MM.1S (cell line): Measurements from ENCODE around the gene DOK6.

ENCODE experiments used
- DNase-seq: peaks from one replicate; pipeline ENCODE4 v3.0.0-alpha.2; 2015
- H2AFZ ChIP-seq: fragments of 300-600 bp; sonication (generic); 2 replicates; pipeline ENCODE4 v1.6.0; 2016; ENCODE audit warnings: antibody characterized with exemption, low read length
- H3F3A ChIP-seq: fragments of 300-600 bp; sonication (generic); 2 replicates; pipeline ENCODE4 v1.6.1; 2016; ENCODE audit warnings: mild to moderate bottlenecking, antibody characterized with exemption, low read length, moderate library complexity, mixed read lengths; ENCODE audit not compliant: insufficient read depth
- H3K27ac ChIP-seq: fragments of 300-600 bp; sonication (generic); 2 replicates; pipeline ENCODE4 v1.5.1; 2016; ENCODE audit warnings: mild to moderate bottlenecking, low read length
- H3K27me3 ChIP-seq: fragments of 300-600 bp; sonication (generic); replicated peaks from 2 replicates; pipeline ENCODE4 v1.6.0; 2016; ENCODE audit warnings: low read length; ENCODE audit not compliant: insufficient read depth
- H3K36me3 ChIP-seq: fragments of 300-600 bp; sonication (generic); replicated peaks from 2 replicates; pipeline ENCODE4 v1.6.1; 2016; ENCODE audit warnings: mild to moderate bottlenecking, low read length, mixed read lengths; ENCODE audit not compliant: insufficient read depth
- H3K4me1 ChIP-seq: fragments of 300-600 bp; sonication (generic); 2 replicates; pipeline ENCODE4 v1.6.1; 2016; ENCODE audit warnings: low read length, mixed read lengths
- H3K4me2 ChIP-seq: fragments of 300-600 bp; sonication (generic); 2 replicates; pipeline ENCODE4 v1.6.0; 2016; ENCODE audit warnings: low read depth, low read length
- H3K4me3 ChIP-seq: fragments of 300-600 bp; sonication (generic); 2 replicates; pipeline ENCODE4 v1.5.1; 2016; ENCODE audit warnings: low read length, mixed read lengths
- H3K79me2 ChIP-seq: fragments of 300-600 bp; sonication (generic); 2 replicates; pipeline ENCODE4 v1.6.1; 2016; ENCODE audit warnings: mixed run types, low read length, mixed read lengths
- H3K9ac ChIP-seq: fragments of 300-600 bp; sonication (generic); 2 replicates; pipeline ENCODE4 v1.6.1; 2016; ENCODE audit warnings: low read length, mixed read lengths
- H3K9me2 ChIP-seq: fragments of 300-600 bp; sonication (generic); replicated peaks from 2 replicates; pipeline ENCODE4 v1.6.1; 2016; ENCODE audit warnings: mild to moderate bottlenecking, low read length, mixed read lengths; ENCODE audit not compliant: insufficient read depth
- H3K9me3 ChIP-seq: fragments of 300-600 bp; sonication (generic); replicated peaks from 2 replicates; pipeline ENCODE4 v1.6.1; 2016; ENCODE audit warnings: mild to moderate bottlenecking, low read length, mixed read lengths; ENCODE audit not compliant: insufficient read depth
- H4K20me1 ChIP-seq: fragments of 300-600 bp; sonication (generic); 2 replicates; pipeline ENCODE4 v1.6.1; 2016; ENCODE audit warnings: mild to moderate bottlenecking, low read length, moderate library complexity, mixed read lengths; ENCODE audit not compliant: insufficient read depth
- CTCF ChIP-seq: fragments of 300-600 bp; sonication (generic); IDR thresholded peaks from 2 replicates; pipeline ENCODE4 v1.5.1; 2016; ENCODE audit warnings: antibody characterized with exemption, low read length, mixed read lengths
- EZH2 ChIP-seq: fragments of 300-600 bp; sonication (generic); optimal IDR thresholded peaks from 2 replicates; pipeline ENCODE3; 2017; ENCODE audit warnings: low read depth, mild to moderate bottlenecking, antibody characterized with exemption, low read length, mixed read lengths
- EZH2phosphoT487 ChIP-seq: fragments of 300-600 bp; sonication (generic); IDR thresholded peaks from 2 replicates; pipeline ENCODE4 v1.6.1; 2018; ENCODE audit warnings: antibody characterized with exemption, low read length

Gene DOK6

GRCh38 chr18:69655816-69656215 is 255.1 kb downstream of the DOK6 start:
- no peak overlapping the region for H3K4me3 ChIP-seq
- H3F3A ChIP-seq: no peaks in the 10 kb centered on the region
- H3K27ac ChIP-seq: no peak overlapping the region
- H3K9me3 ChIP-seq: no peaks in the 10 kb centered on the region
- H2AFZ ChIP-seq: no peak overlapping the region
- no peaks in the 10 kb centered on the region for H3K36me3 ChIP-seq
- TF ChIP-seq CTCF (no peak), EZH2phosphoT487 (no peak), EZH2 (no peak)
- no peak for DNase-seq
- no peak overlapping the region for H3K4me2 ChIP-seq
- H3K9me2 ChIP-seq: no peaks in the 10 kb centered on the region
- H3K79me2 ChIP-seq: no peaks in the 10 kb centered on the region
- H3K9ac ChIP-seq: no peak overlapping the region
- H3K4me1 ChIP-seq: no peaks in the 10 kb centered on the region
- H3K27me3 ChIP-seq: no peaks in the 10 kb centered on the region
- H4K20me1 ChIP-seq: no peaks in the 10 kb centered on the region

GRCh38 chr18:69658103-69658502 is 257.4 kb downstream of the DOK6 start:
- Histone ChIP-seq H3K4me2 (no peak overlapping the region), H3K9me2 (no peaks in the 10 kb centered on the region), H3K36me3 (no peaks in the 10 kb centered on the region), H3F3A (no peaks in the 10 kb centered on the region), H3K4me3 (no peak overlapping the region), H3K9me3 (no peaks in the 10 kb centered on the region), H3K27ac (no peak overlapping the region), H3K79me2 (no peaks in the 10 kb centered on the region), H3K9ac (no peak overlapping the region), H3K27me3 (no peaks in the 10 kb centered on the region), H3K4me1 (no peaks in the 10 kb centered on the region), H2AFZ (no peak overlapping the region), H4K20me1 (no peaks in the 10 kb centered on the region)
- no peak for DNase-seq
- TF ChIP-seq EZH2 (no peak), CTCF (no peak)

- no peak overlapping the region for H3K4me3 ChIP-seq
- H3K27me3 ChIP-seq: no peaks in the 10 kb centered on the region
- H3K4me1 ChIP-seq: no peaks in the 10 kb centered on the region
- H3K9ac ChIP-seq: no peak overlapping the region
- H3K9me3 ChIP-seq: no peaks in the 10 kb centered on the region
- no peaks in the 10 kb centered on the region for H3K36me3 ChIP-seq
- no peaks in the 10 kb centered on the region for H3K79me2 ChIP-seq
- no peak overlapping the region for H3K27ac ChIP-seq
- TF ChIP-seq EZH2: no peak
- TF ChIP-seq EZH2phosphoT487: no peak
- no peak for TF ChIP-seq CTCF
- H3K4me2 ChIP-seq: no peak overlapping the region
- H4K20me1 ChIP-seq: no peaks in the 10 kb centered on the region
- DNase-seq: no peak
- H2AFZ ChIP-seq: no peak overlapping the region
- no peaks in the 10 kb centered on the region for H3F3A ChIP-seq
- no peaks in the 10 kb centered on the region for H3K9me2 ChIP-seq
Observed at GRCh38 chr18:69658685-69659084, 258.0 kb downstream of the DOK6 start.
